Germinal center (tissue), 1 donor: Measurements from ENCODE around the gene MZT2B.
"Not testable (repeated sequence)": the region's sequence is repeated elsewhere in the genome, so short reads cannot be mapped to it uniquely, and the experiment has no call there.

Experiments
- DNase-seq: peaks from one replicate; pipeline ENCODE4 v3.0.0; 2012; ENCODE audit warnings: mixed read lengths, low spot score

MZT2B gene

DNA sequence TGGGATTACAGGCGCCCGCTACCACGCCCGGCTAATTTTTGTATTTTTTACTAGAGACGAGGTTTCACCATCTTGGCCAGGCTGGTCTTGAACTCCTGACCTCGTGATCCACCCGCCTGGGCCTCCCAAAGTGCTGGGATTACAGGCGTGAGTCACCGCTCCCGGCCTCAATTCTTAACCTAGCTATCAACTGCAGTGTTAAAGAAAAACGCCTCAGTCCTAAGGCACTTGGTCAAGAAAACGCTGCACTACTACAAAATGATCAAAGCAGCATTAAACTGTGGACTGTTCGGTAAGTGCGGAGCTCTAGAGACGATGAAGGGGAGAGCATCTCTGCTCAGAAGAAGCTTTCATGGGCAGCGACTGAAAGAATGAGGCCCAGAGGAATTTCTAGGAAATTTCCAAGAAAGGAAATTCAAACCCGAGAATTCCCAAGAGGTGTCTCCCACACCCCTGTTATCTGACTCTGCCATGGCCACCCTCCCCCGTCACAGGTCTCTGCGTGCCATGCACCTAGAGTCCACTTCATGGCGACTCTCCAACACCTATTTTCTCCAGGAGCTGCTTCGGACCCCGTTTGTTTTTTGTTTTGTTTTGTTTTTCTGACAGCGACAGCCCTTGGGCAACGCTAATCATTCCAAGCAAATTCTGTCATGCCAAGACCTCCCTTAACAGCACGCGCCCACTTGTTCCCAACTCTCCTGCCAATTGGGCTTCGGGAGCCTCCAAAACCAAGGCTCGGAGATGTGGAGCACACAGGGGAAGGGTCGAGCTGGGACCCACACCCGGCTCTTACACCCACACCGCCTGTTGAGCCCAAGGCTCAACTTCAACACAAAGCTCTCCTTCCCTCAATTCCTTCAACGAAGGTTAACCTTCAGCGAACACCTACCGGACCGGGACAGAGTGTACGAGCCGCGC lies 1.4 kb upstream of the MZT2B start:
- DNase-seq = not testable (repeated sequence)

GRCh38 chr2:130181325-130181879 lies 660 bp upstream of the MZT2B start, which contains the start of gene SMPD4:
SMPD4 (minus strand) TSS chr2:130181602; CDS start chr2:130176592, 5,010 bp downstream.
- peak; percentile 90 for DNase-seq

GRCh38 chr2:130182826-130183511 lies 907 bp downstream of the MZT2B start:
- not testable (repeated sequence) for DNase-seq

DNA sequence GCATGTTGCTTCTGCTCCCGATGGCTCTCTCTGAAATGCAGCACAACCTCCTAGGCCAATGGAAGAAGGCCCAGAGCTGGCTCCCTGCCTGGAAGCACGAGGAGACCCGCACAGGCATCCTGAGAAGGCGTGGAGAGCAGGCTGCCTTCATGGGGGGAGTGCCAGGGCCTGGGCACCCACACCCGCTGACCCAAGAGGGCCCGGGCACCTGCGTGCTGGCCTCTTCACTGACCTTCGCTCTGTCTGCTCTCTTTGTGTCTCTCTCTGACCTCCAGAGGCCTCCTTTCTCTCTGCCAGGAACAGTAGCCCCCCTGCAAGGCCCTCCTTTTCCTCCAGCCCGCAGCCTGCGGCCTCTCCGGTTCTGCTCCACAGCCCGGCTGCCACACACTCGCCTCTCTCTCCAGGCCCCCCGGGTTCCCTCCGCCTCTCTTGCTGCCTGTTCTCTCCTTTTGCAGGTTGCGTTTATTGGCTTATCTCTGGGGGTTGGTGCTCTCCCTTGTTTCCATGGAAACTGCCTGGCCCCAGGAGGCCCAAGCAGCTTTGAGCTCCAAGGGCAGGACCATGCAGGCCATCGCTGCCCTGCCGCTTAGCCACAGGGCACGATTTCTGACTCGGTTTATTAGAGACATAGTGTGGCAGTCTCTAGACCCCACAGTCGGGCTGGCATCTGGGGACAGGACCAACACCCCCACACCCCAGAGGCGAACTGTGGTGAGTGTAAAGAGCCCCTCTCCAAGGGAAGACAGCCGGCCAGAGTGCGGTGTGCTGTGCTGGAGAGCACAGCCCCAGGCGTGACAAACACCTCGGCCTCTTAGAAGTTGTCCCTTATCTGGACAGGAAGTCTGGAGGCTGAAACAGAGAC lies 1.7 kb downstream of the MZT2B start:
- DNase-seq = no peak

DNA sequence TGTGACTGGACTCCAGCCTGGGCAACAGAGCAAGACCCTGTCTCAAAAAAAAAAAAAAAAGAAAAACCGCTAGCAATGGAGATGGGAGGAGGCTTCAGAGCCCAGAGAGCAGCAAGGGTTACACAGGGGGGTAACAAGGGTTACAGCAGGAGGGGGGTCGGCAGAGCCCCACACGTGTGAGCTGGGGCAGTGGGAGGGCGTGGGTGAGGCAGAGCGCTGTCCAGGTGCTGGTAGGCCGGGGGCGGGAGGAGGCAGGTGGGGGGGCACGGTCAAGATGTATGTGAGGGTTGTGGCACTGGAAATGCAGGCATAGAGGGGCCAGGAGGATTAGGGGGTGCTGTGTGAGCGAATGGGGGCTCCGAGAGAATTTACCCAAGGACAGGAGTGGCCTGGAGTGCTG lies 3.4 kb downstream of the MZT2B start:
- DNase-seq = no peak

DNA sequence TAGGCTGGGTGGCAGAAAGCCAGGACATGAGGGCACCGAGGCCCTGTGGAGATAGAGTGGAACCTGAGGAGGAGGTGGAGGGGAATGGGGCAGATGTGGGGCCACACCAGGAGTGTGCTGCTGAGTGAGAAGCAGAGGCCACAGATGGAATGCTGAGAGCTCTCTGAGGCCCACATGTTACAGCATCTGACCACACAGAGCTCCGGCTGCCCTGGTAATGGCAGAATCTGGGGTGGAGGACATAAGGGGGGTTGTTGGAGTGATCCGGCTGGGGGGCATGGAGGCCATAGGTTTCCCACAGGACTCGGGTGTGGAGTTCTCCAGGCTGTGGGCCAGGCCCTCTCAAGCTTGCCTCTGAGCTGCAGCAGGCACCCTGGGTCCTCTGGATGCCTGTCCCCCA lies 3.8 kb downstream of the MZT2B start:
- no peak for DNase-seq

GRCh38 chr2:130186391-130186790 lies 4.3 kb downstream of the MZT2B start:
- no peak for DNase-seq

DNA sequence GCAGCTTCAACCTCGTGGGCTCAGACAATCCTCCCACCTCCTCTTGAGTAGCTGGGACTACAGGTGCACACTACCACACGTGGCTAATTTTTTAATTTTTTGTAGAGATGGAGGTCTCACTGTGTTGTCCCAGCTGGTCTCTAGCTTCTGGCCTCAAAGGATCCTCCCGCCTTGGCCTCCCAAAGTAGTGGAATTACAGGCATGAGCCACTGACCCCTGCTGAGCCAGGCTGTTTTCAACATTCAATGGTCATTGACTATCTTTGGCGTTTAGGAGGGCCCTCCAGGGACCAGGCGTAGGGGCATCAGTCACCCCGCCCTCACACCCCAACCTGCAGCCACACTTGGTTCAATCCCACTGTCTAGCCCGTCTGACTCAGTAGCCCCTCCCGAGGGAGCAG lies 5.2 kb downstream of the MZT2B start:
- no peak for DNase-seq

DNA sequence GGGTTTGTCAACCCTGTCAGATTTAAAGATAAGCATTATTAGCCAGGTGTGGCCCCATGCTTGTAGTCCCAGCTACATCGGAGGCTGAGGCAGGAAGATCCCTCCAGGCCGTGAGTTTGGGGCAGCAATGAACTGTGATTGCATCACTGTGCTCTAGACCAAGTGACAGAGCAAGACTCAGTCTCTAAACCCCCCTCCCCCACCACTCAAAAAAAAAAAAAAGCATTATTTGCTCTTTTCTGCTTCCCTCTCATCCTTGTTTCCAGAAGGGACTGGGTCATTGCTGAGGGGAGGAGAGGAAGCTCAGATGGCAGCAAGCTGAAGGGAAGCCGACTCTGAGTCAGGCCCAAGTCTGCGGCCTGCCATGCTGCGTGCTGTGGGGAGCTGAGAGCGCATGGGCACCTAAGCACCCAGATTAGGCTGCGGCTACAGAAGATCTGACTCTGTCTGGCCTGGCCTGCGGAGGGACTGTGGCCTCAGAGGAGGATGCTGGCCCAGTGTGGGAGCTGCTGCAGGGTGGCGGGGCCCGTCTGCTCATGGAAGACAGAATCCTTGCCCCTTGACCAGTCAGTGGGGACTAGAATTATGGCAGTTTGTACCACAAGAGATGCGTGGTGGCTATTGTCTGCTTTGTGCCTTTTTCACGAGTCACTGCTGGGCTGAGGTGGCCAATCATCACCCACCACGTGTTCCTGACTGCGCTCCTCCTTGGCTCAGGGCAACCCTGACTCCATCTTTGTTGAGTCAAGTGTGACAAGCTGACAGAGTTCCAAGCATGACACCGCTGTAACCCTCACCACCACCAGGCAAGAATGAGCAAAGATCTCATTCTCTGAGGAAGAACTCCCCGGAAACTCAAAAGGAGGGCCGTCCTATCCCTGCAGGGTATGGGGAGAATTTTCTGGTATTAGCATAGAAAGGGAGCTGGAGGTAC lies 6.1 kb downstream of the MZT2B start:
- not testable (repeated sequence) for DNase-seq

DNA sequence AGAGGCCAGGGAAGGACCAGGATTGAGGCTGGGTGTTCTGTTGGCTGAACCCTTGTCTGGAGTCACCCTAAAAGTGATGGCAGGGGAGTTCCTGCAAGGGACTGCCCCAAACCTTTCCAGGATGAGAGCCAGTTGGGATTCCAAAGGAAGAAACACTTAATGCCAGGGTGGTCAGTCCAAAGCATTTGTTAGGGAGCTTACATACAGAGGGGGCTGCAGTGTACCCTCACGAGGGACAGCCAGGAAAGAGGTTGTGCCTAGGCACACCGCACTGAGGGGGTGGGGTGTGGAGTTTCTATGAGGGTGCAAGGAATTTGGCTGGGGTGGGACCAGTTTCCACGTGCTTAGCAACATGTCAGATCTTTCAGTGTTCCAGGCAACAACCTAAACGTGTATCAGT lies 6.9 kb downstream of the MZT2B start:
- not testable (repeated sequence) for DNase-seq

DNA sequence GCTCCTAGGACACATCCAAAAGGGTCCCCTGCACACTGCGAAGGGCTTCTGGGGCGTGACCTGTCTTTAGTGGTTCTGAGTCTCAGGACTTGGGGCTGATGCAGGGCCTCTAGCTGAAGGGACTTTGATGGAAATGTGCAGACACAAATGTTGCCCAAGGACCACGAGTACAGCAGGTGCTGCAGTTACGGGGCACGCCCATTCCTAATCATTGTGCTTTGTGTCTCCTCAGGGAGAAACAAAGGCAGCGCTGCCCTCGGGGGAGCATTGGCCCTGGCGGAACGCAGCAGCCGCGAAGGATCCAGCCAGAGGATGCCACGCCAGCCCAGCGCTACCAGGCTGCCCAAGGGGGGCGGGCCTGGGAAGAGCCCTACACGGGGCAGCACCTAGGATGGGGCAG lies 8.2 kb downstream of the MZT2B start:
- no peak for DNase-seq

GRCh38 chr2:130191319-130191718 lies 9.3 kb downstream of the MZT2B start:
- not testable (repeated sequence) for DNase-seq

GRCh38 chr2:130192451-130192850 lies 10.4 kb downstream of the MZT2B start:
- DNase-seq = not testable (repeated sequence)

DNA sequence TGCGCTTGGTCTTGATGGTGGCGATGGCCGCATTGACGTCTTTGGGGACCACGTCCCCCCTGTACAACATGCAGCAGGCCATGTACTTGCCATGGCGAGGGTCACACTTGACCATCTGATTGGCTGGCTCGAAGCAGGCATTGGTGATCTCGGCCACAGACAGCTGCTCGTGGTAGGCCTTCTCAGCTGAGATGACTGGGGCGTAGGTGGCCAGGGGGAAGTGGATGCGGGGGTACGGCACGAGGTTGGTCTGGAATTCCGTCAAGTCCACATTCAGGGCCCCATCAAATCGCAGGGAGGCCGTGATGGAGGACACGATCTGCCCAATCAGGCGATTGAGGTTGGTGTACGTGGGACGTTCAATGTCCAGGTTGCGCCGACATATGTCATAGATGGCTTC lies 11.8 kb downstream of the MZT2B start:
- not testable (repeated sequence) for DNase-seq

DNA sequence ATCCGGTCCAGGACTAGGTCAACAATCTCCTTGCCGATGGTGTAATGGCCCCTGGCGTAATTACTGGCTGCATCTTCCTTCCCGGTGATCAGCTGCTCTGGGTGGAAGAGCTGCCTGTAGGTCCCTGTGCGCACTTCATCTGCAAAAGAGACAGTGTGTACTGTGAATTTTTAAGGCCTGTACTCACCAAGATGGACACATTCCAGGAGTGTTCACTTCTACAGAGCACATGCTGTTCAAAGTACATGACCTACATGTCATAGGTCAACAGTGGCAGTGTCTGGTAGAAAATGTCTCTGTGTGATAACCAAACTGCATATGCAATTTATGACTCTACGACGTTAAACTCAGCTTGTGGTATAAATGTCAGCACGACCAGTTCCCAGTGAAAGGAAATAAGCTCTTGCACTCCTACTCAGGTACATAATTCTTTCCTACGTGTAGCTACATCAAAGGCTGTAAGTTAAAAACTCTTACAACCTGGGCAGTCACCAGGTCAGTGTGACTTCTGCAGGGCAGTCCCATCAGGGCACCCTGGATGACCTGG lies 13.1 kb downstream of the MZT2B start:
- DNase-seq = not testable (repeated sequence)

GRCh38 chr2:130196052-130196451 lies 14.0 kb downstream of the MZT2B start:
- DNase-seq = not testable (repeated sequence)

GRCh38 chr2:130198343-130198742 lies 16.3 kb downstream of the MZT2B start, which contains the start of gene TUBA3E:
TUBA3E (minus strand) TSS chr2:130198439; CDS start chr2:130198360, 79 bp downstream.
- DNase-seq = no peak

- DNase-seq = not testable (repeated sequence)
Observed at GRCh38 chr2:130202518-130202917, 20.5 kb downstream of the MZT2B start.

GRCh38 chr2:130203150-130203549 lies 21.1 kb downstream of the MZT2B start:
- DNase-seq = not testable (repeated sequence)

DNA sequence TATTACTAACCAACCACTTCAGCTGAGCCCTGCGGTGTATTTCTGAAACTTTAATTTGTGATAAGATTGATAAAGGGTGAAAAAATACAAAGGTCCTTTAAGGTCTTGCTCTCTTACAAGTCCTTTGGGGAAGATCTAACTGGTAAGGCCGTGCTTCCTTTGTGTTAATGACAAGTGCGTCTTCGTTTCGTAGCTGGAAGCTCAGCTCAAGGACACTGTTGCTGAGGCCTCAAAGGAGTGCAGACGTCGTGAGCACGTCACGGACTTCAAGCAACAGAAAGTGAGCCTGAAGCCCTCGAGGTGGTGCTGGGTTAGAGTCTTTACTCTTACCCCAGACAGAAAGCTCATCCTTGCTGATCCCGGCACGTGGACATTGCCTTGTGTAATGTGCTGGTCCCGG lies 25.0 kb downstream of the MZT2B start:
- not testable (repeated sequence) for DNase-seq
